ENCODE results near the gene CELA2A. TPM values are rescaled to one million over a fixed set of nuclear protein-coding genes. Genes with fewer than 3 reads are reported as not detected.
"Not testable (repeated sequence)": the region's sequence is repeated elsewhere in the genome, so short reads cannot be mapped to it uniquely, and the experiment has no call there.

CELA2A gene
- polyA plus RNA-seq, 10 donors = 0.20 to 0.80 (median 0.49) TPM; not detected in 4

GRCh38 chr1:15424981-15425380, 31.6 kb upstream of the CELA2A start:
- no peak for DNase-seq

GRCh38 chr1:15425521-15425920, 31.0 kb upstream of the CELA2A start:
- no peak for DNase-seq

GRCh38 chr1:15425958-15426357, 30.6 kb upstream of the CELA2A start:
- no peak for DNase-seq

GRCh38 chr1:15426492-15427279, 29.8 kb upstream of the CELA2A start:
- peak in 1 of 3 donors; percentile 61 for DNase-seq

GRCh38 chr1:15427280-15427666, 29.3 kb upstream of the CELA2A start:
- DNase-seq = no peak

- DNase-seq = not testable (repeated sequence)
Observed at GRCh38 chr1:15428252-15428651, 28.3 kb upstream of the CELA2A start.

- DNase-seq = no peak
Observed at GRCh38 chr1:15428815-15429435, 27.6 kb upstream of the CELA2A start.

GRCh38 chr1:15429701-15430149, 26.8 kb upstream of the CELA2A start:
- no peak for DNase-seq

- DNase-seq = peak in 2 of 3 donors; percentile 69 to 79
Observed at GRCh38 chr1:15430787-15431570, 25.6 kb upstream of the CELA2A start.

GRCh38 chr1:15431571-15431948, 25.0 kb upstream of the CELA2A start:
- no peak for DNase-seq

GRCh38 chr1:15432324-15432723, 24.2 kb upstream of the CELA2A start:
- DNase-seq = peak; percentile 60 to 69 (median 63)

GRCh38 chr1:15433471-15433870, 23.1 kb upstream of the CELA2A start:
- no peak for DNase-seq

- DNase-seq = not testable (repeated sequence)
Observed at GRCh38 chr1:15434739-15435138, 21.8 kb upstream of the CELA2A start.

- no peak for DNase-seq
Observed at GRCh38 chr1:15435239-15436077, 21.1 kb upstream of the CELA2A start.

- no peak for DNase-seq
Observed at GRCh38 chr1:15436881-15437442, 19.6 kb upstream of the CELA2A start.

GRCh38 chr1:15439325-15439724, 17.2 kb upstream of the CELA2A start:
- DNase-seq = no peak

GRCh38 chr1:15440357-15440756, 16.2 kb upstream of the CELA2A start:
- DNase-seq = no peak

GRCh38 chr1:15441247-15441646, 15.3 kb upstream of the CELA2A start:
- DNase-seq = no peak

GRCh38 chr1:15442119-15442518, 14.4 kb upstream of the CELA2A start:
- DNase-seq = no peak

- DNase-seq = no peak
Observed at GRCh38 chr1:15442759-15443158, 13.8 kb upstream of the CELA2A start.

- DNase-seq = no peak
Observed at GRCh38 chr1:15443281-15443680, 13.3 kb upstream of the CELA2A start.
